CD14-positive monocyte (primary cell): Measurements from ENCODE around the gene NOTCH4. TPM values are rescaled to one million over a fixed set of nuclear protein-coding genes. Genes with fewer than 3 reads are reported as not detected.

Source experiments
- DNase-seq, 3 donors: peaks; one replicate each; pipeline ENCODE4 v3.0.0-alpha.2; 2011 to 2022
- H2AFZ ChIP-seq: 2 replicates; pipeline ENCODE4 v1.6.0; 2012; ENCODE audit warnings: mild to moderate bottlenecking, low read depth, low read length, inconsistent platforms; ENCODE audit not compliant: insufficient read depth, poor library complexity, severe bottlenecking
- H3K27ac ChIP-seq, 2 donors: 1 replicate in 1 of 2; 2 replicates in 1 of 2; pipeline ENCODE4 v1.5.1; 2012 to 2013; ENCODE audit warnings: low read length in 2 of 2, control low read depth in 1 of 2, inconsistent platforms in 1 of 2, low read depth in 1 of 2, mild to moderate bottlenecking in 1 of 2
- H3K27me3 ChIP-seq, 2 donors: one replicate each; pipeline versions ENCODE4 v1.6.0 to v1.6.1; 2011 to 2013; ENCODE audit warnings: low read length in 2 of 2; ENCODE audit not compliant: control insufficient read depth in 2 of 2, insufficient read depth in 2 of 2
- H3K36me3 ChIP-seq, 2 donors: replicated peaks in 1 of 2; 1 replicate in 1 of 2; 2 replicates in 1 of 2; pipeline versions ENCODE4 v1.5.1 to v1.6.1; 2012 to 2013; ENCODE audit warnings: low read length in 2 of 2, control low read depth in 1 of 2, inconsistent platforms in 1 of 2, mild to moderate bottlenecking in 1 of 2; ENCODE audit not compliant: insufficient read depth in 2 of 2, control insufficient read depth in 1 of 2
- H3K4me1 ChIP-seq, 2 donors: 1 replicate in 1 of 2; 2 replicates in 1 of 2; pipeline versions ENCODE4 v1.5.1 to v1.6.1; 2012 to 2013; ENCODE audit warnings: low read length in 2 of 2, control low read depth in 1 of 2, inconsistent platforms in 1 of 2, mild to moderate bottlenecking in 1 of 2, moderate library complexity in 1 of 2; ENCODE audit not compliant: insufficient read depth in 2 of 2, control insufficient read depth in 1 of 2
- H3K4me2 ChIP-seq: replicated peaks from 2 replicates; pipeline ENCODE3; 2012; ENCODE audit warnings: low read length, moderate library complexity, mild to moderate bottlenecking; ENCODE audit not compliant: poor library complexity, severe bottlenecking; ENCODE audit errors: extremely low read depth
- H3K4me3 ChIP-seq, 3 experiments: fragments of 200-600 bp in 1 of 3; sonication (generic) in 1 of 3; replicated peaks in 1 of 3; 1 replicate in 2 of 3; 2 replicates in 1 of 3; pipeline ENCODE4 v1.5.1; 2011 to 2013; ENCODE audit warnings: low read length in 3 of 3, mild to moderate bottlenecking in 3 of 3, control low read depth in 2 of 3, low read depth in 2 of 3, inconsistent platforms in 1 of 3, moderate library complexity in 1 of 3
- H3K79me2 ChIP-seq: 2 replicates; pipeline ENCODE4 v1.6.0; 2012; ENCODE audit warnings: mild to moderate bottlenecking, control low read depth, inconsistent platforms, low read length, moderate library complexity; ENCODE audit not compliant: insufficient read depth
- H3K9ac ChIP-seq: 2 replicates; pipeline ENCODE4 v1.6.0; 2017; ENCODE audit warnings: low read length, mild to moderate bottlenecking; ENCODE audit not compliant: insufficient read depth, poor library complexity, severe bottlenecking
- H3K9me3 ChIP-seq, 2 donors: replicated peaks in 1 of 2; 1 replicate in 1 of 2; 2 replicates in 1 of 2; pipeline versions ENCODE4 v1.5.1 to v1.6.1; 2012 to 2013; ENCODE audit warnings: low read length in 2 of 2, control low read depth in 1 of 2; ENCODE audit not compliant: control insufficient read depth in 1 of 2, insufficient read depth in 1 of 2
- H4K20me1 ChIP-seq: 2 replicates; pipeline ENCODE4 v1.6.0; 2012; ENCODE audit warnings: mild to moderate bottlenecking, low read length, control low read depth, moderate library complexity; ENCODE audit not compliant: insufficient read depth
- H3K27ac Mint-ChIP-seq, 7 donors: one replicate each; pipeline ENCODE4 v1.8.0; 2020; ENCODE audit warnings: mild to moderate bottlenecking in 7 of 7, mixed read lengths in 7 of 7, moderate library complexity in 6 of 7, inconsistent platforms in 2 of 7
- H3K27me3 Mint-ChIP-seq, 3 donors: one replicate each; pipeline ENCODE4 v1.8.0; 2021 to 2022; ENCODE audit warnings: low read depth in 3 of 3, mild to moderate bottlenecking in 3 of 3, mixed read lengths in 3 of 3, moderate library complexity in 3 of 3, inconsistent platforms in 1 of 3
- H3K36me3 Mint-ChIP-seq, 2 donors: one replicate each; pipeline ENCODE4 v1.8.0; 2020; ENCODE audit warnings: mixed read lengths in 2 of 2, inconsistent platforms in 1 of 2, mild to moderate bottlenecking in 1 of 2
- H3K4me1 Mint-ChIP-seq: one replicate; pipeline ENCODE4 v1.8.0; 2020; ENCODE audit warnings: mild to moderate bottlenecking, mixed read lengths
- H3K4me3 Mint-ChIP-seq, 2 donors: one replicate each; pipeline ENCODE4 v1.8.0; 2020; ENCODE audit warnings: mild to moderate bottlenecking in 2 of 2, mixed read lengths in 2 of 2, moderate library complexity in 1 of 2
- H3K9me3 Mint-ChIP-seq, 7 donors: one replicate each; pipeline ENCODE4 v1.8.0; 2020 to 2022; ENCODE audit warnings: mixed read lengths in 7 of 7, mild to moderate bottlenecking in 6 of 7, moderate library complexity in 6 of 7, inconsistent platforms in 2 of 7
- CTCF ChIP-seq: fragments of 200-600 bp; IDR thresholded peaks from one replicate; pipeline ENCODE4 v1.8.0; 2022; ENCODE audit warnings: antibody characterized with exemption, mild to moderate bottlenecking
- WGBS: methylation state at CpG from one replicate; pipeline ENCODE4 v1.1.5; 2013; ENCODE audit warnings: missing lambda C conversion rate; ENCODE audit not compliant: insufficient coverage; 5-methylcytosine and 5-hydroxymethylcytosine counted together
- intact Hi-C, 2 donors: fragments of 100-400 bp; cut with micrococcal nuclease; formaldehyde crosslinking; loops; one replicate each; pipeline versions ENCODE4 v1.15.0 to v1.15.1; 2023
- polyA plus RNA-seq, 3 donors: library from polyadenylated mRNA; depleted of rRNA in 1 of 3; unstranded in 2 of 3; stranded (reverse) in 1 of 3; fragments of 300-500 nt in 2 of 3; fragments of >200 nt in 1 of 3; fragmentation: Illumina TruSeq in 2 of 3; gene quantifications; 1 replicate in 2 of 3; 2 replicates in 1 of 3; pipeline ENCODE4 v1.2.3, GENCODE V29; 2012 to 2021

Gene NOTCH4
- polyA plus RNA-seq, 3 donors, result 5.2 to 8.1 (median 6.1) TPM

GRCh38 chr6:32168350-32168749, 55.5 kb downstream of the NOTCH4 start:
- no peak overlapping the region for H3K9ac ChIP-seq
- H3K79me2 ChIP-seq, result no peaks in the 10 kb centered on the region
- peaks cover 7 to 8% of the 10 kb centered on the region in 2 donors for H3K4me1 ChIP-seq
- no peak overlapping the region for H3K27ac ChIP-seq
- Mint-ChIP-seq H3K9me3 (no peaks in the 10 kb centered on the region), H3K27ac (peak overlapping the region in 2 of 7 donors; percentile 16 to 52), H3K36me3 (peaks cover 32 to 38% of the 10 kb centered on the region in 2 donors), H3K27me3 (peaks cover 0 to 3% (median 0%) of the 10 kb centered on the region in 3 donors), H3K4me3 (no peak overlapping the region), H3K4me1 (peaks cover 8% of the 10 kb centered on the region)
- no peaks in the 10 kb centered on the region for H4K20me1 ChIP-seq
- H3K4me2 ChIP-seq, result no peak overlapping the region
- no peaks in the 10 kb centered on the region for H3K9me3 ChIP-seq
- DNase-seq, result no peak
- TF ChIP-seq CTCF, result no peak
- no peak overlapping the region for H2AFZ ChIP-seq
- intact Hi-C loops, result no loop called here
- H3K36me3 ChIP-seq, result peaks cover 27 to 32% of the 10 kb centered on the region in 2 donors
- 88% methylated on average over 1 of the region's 2 CpGs for WGBS
- no peaks in the 10 kb centered on the region for H3K27me3 ChIP-seq
- no peak overlapping the region for H3K4me3 ChIP-seq

GRCh38 chr6:32167761-32168262, 56.1 kb downstream of the NOTCH4 start:
- no peaks in the 10 kb centered on the region for H3K27me3 ChIP-seq
- no peaks in the 10 kb centered on the region for H3K9me3 Mint-ChIP-seq
- H2AFZ ChIP-seq, result no peak overlapping the region
- TF ChIP-seq CTCF, result no peak
- DNase-seq, result no peak
- intact Hi-C loops, result no loop called here
- no peaks in the 10 kb centered on the region for H4K20me1 ChIP-seq
- peaks cover 32 to 38% of the 10 kb centered on the region in 2 donors for H3K36me3 Mint-ChIP-seq
- no peak overlapping the region for H3K4me2 ChIP-seq
- peaks cover 2% of the 10 kb centered on the region for H3K4me1 Mint-ChIP-seq
- 100% methylated on average over 3 of the region's 6 CpGs for WGBS
- peaks cover 2 to 3% of the 10 kb centered on the region in 2 donors for H3K4me1 ChIP-seq
- H3K9me3 ChIP-seq, result no peaks in the 10 kb centered on the region
- no peak overlapping the region for H3K4me3 Mint-ChIP-seq
- H3K9ac ChIP-seq, result no peak overlapping the region
- H3K79me2 ChIP-seq, result no peaks in the 10 kb centered on the region
- H3K27ac Mint-ChIP-seq, result peak overlapping the region in 1 of 7 donors; percentile 16
- H3K36me3 ChIP-seq, result peaks cover 27 to 32% of the 10 kb centered on the region in 2 donors
- H3K27ac ChIP-seq, result no peak overlapping the region
- peaks cover 0 to 3% (median 0%) of the 10 kb centered on the region in 3 donors for H3K27me3 Mint-ChIP-seq
- no peak overlapping the region for H3K4me3 ChIP-seq
